Measurements from ENCODE around the gene MINK1. TPM values are rescaled to one million over a fixed set of nuclear protein-coding genes. Genes with fewer than 3 reads are reported as not detected.
"Not testable (repeated sequence)": the region's sequence is repeated elsewhere in the genome, so short reads cannot be mapped to it uniquely, and the experiment has no call there.

The MINK1 gene
- polyA plus RNA-seq, 3 donors, result 59.4 to 70.7 (median 66.3) TPM

- DNase-seq (ENCODE audit: extremely low read depth in 1 of 11, low read depth in 9 of 11, low spot score in 4 of 11), result peak in 10 of 11 donors; percentile 65 to 85 (median 78)
These were observed 70.1 kb downstream of the MINK1 start, which contains the start of gene CHRNE for GRCh38 chr17:4903051-4903818. CHRNE (minus strand) TSS chr17:4903098; CDS start chr17:4903063, 35 bp downstream.

- not testable (repeated sequence) for DNase-seq (ENCODE audit: extremely low read depth in 1 of 11, low read depth in 9 of 11, low spot score in 4 of 11)
These were observed 73.5 kb downstream of the MINK1 start for GRCh38 chr17:4906642-4907041.

GRCh38 chr17:4908301-4908700 is 75.2 kb downstream of the MINK1 start:
- no peak for DNase-seq (ENCODE audit: extremely low read depth in 1 of 11, low read depth in 9 of 11, low spot score in 4 of 11)

GRCh38 chr17:4908711-4909496 is 75.8 kb downstream of the MINK1 start:
- DNase-seq (ENCODE audit: extremely low read depth in 1 of 11, low read depth in 9 of 11, low spot score in 4 of 11), result peak in 10 of 11 donors; percentile 61 to 87 (median 81)

GRCh38 chr17:4913994-4914393 is 80.9 kb downstream of the MINK1 start:
- DNase-seq (ENCODE audit: extremely low read depth in 1 of 11, low read depth in 9 of 11, low spot score in 4 of 11), result no peak

- not testable (repeated sequence) for DNase-seq (ENCODE audit: extremely low read depth in 1 of 11, low read depth in 9 of 11, low spot score in 4 of 11)
These were observed 81.4 kb downstream of the MINK1 start for GRCh38 chr17:4914551-4914950.

- no peak for DNase-seq (ENCODE audit: extremely low read depth in 1 of 11, low read depth in 9 of 11, low spot score in 4 of 11)
These were observed 86.4 kb downstream of the MINK1 start for GRCh38 chr17:4919511-4920047.

- DNase-seq (ENCODE audit: extremely low read depth in 1 of 11, low read depth in 9 of 11, low spot score in 4 of 11), result no peak
These were observed 87.4 kb downstream of the MINK1 start for GRCh38 chr17:4920351-4921048.

GRCh38 chr17:4921320-4921719 is 88.2 kb downstream of the MINK1 start:
- DNase-seq (ENCODE audit: extremely low read depth in 1 of 11, low read depth in 9 of 11, low spot score in 4 of 11), result no peak

- not testable (repeated sequence) for DNase-seq (ENCODE audit: extremely low read depth in 1 of 11, low read depth in 9 of 11, low spot score in 4 of 11)
These were observed 93.6 kb downstream of the MINK1 start for GRCh38 chr17:4926577-4927335.

- DNase-seq (ENCODE audit: extremely low read depth in 1 of 11, low read depth in 9 of 11, low spot score in 4 of 11), result no peak
These were observed 95.7 kb downstream of the MINK1 start for GRCh38 chr17:4928881-4929280.

- no peak for DNase-seq (ENCODE audit: extremely low read depth in 1 of 11, low read depth in 9 of 11, low spot score in 4 of 11)
These were observed 98.8 kb downstream of the MINK1 start, which contains the start of gene GP1BA for GRCh38 chr17:4931963-4932362. GP1BA (plus strand) TSS chr17:4932277; CDS start chr17:4932605, 328 bp downstream.

GRCh38 chr17:4932756-4933155 is 99.6 kb downstream of the MINK1 start:
- DNase-seq (ENCODE audit: extremely low read depth in 1 of 11, low read depth in 9 of 11, low spot score in 4 of 11), result no peak

GRCh38 chr17:4933646-4934045 is 100.5 kb downstream of the MINK1 start:
- no peak for DNase-seq (ENCODE audit: extremely low read depth in 1 of 11, low read depth in 9 of 11, low spot score in 4 of 11)

- DNase-seq (ENCODE audit: extremely low read depth in 1 of 11, low read depth in 9 of 11, low spot score in 4 of 11), result no peak
These were observed 101.2 kb downstream of the MINK1 start for GRCh38 chr17:4934173-4934979.

GRCh38 chr17:4935650-4936049 is 102.5 kb downstream of the MINK1 start:
- no peak for DNase-seq (ENCODE audit: extremely low read depth in 1 of 11, low read depth in 9 of 11, low spot score in 4 of 11)

- DNase-seq (ENCODE audit: extremely low read depth in 1 of 11, low read depth in 9 of 11, low spot score in 4 of 11), result no peak
These were observed 103.3 kb downstream of the MINK1 start for GRCh38 chr17:4936436-4936835.

GRCh38 chr17:4937553-4937952 is 104.4 kb downstream of the MINK1 start:
- no peak for DNase-seq (ENCODE audit: extremely low read depth in 1 of 11, low read depth in 9 of 11, low spot score in 4 of 11)

Data from renal cortex interstitium (tissue), 11 donors.